ENCODE measurements around the gene BAZ2B.

GRCh38 chr2:159270744-159271379 lies 345.5 kb downstream of the BAZ2B start:
- TF ChIP-seq CTCF (IDR thresholded peaks at IDR 0.05; ENCODE audit: insufficient read depth, low read depth, low read length) = no peak
- TF ChIP-seq EZH2 (IDR thresholded peaks at IDR 0.05; ENCODE audit: insufficient read depth, low read length) = no peak

All from astrocyte (in vitro differentiated cells and primary cell).